ENCODE results near the gene JTB.
A peak's percentile ranks its signal among the peaks of the same experiment; 100 is the strongest.

Gene JTB

GRCh38 chr1:153976819-153977249, 640 bp downstream of the JTB start:
- no peak for DNase-seq (ENCODE audit: low read depth)
- H3K4me3 ChIP-seq (ENCODE audit: low read depth, low read length): peak overlapping the region; percentile 83
- TF ChIP-seq CTCF (IDR thresholded peaks at IDR 0.05; ENCODE audit: control insufficient read depth, extremely low read depth, insufficient read depth): no peak

GRCh38 chr1:153973525-153973924, 3.9 kb downstream of the JTB start:
- DNase-seq (ENCODE audit: low read depth): no peak

GRCh38 chr1:153973071-153973470, 4.4 kb downstream of the JTB start:
- no peak for DNase-seq (ENCODE audit: low read depth)
- TF ChIP-seq CTCF (IDR thresholded peaks at IDR 0.05; ENCODE audit: control insufficient read depth, extremely low read depth, insufficient read depth): no peak

More at GRCh38 chr1:153973525-153973924, 3.9 kb downstream of the JTB start:
- no peak overlapping the region for H3K4me3 ChIP-seq (ENCODE audit: low read depth, low read length)
- no peak for TF ChIP-seq CTCF (IDR thresholded peaks at IDR 0.05; ENCODE audit: control insufficient read depth, extremely low read depth, insufficient read depth)

DNA sequence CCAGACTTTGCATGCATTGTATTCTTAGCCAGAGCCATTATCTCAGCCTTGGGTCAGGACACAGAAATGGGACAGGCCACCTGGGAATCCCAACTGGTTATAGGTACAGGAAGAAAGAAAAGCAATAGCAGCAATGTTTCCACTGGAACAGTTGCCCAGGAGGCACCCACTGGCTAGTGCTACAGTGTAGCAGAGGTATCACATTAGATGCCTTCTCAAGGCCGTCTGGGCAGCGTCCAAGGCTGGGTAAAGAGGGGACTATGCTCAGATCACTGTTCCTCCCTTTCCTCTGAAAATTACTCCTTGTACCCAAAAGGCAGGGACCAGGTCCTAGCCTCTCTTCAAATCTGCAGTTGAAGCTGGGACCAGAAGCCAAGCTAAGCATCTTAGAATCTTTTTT, 7.1 kb downstream of the JTB start:
- no peak for DNase-seq (ENCODE audit: low read depth)
- no peak for TF ChIP-seq CTCF (IDR thresholded peaks at IDR 0.05; ENCODE audit: control insufficient read depth, extremely low read depth, insufficient read depth)
- no peak overlapping the region for H3K4me3 ChIP-seq (ENCODE audit: low read depth, low read length)

More at GRCh38 chr1:153973071-153973470, 4.4 kb downstream of the JTB start:
- H3K4me3 ChIP-seq (ENCODE audit: low read depth, low read length): no peak overlapping the region

- TF ChIP-seq CTCF (IDR thresholded peaks at IDR 0.05; ENCODE audit: control insufficient read depth, extremely low read depth, insufficient read depth): no peak
- no peak for DNase-seq (ENCODE audit: low read depth)
- H3K4me3 ChIP-seq (ENCODE audit: low read depth, low read length): peak overlapping the region; percentile 97
Measured at GRCh38 chr1:153968972-153969371, 8.5 kb downstream of the JTB start.

DNA sequence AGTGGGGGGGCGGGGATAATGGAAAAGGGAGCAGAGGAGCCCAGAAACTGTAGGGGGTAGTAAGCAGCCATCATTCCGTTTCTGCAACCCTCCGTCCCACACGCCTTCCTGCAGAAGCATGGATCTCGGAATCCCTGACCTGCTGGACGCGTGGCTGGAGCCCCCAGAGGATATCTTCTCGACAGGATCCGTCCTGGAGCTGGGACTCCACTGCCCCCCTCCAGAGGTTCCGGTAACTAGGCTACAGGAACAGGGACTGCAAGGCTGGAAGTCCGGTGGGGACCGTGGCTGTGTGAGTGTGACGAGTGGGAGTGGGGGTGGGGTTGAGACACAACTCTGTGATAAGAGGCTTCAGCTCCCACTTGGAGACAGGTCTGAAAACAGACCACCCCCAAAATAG, 9.1 kb downstream of the JTB start:
- H3K4me3 ChIP-seq (ENCODE audit: low read depth, low read length): peak overlapping the region; percentile 97
- no peak for DNase-seq (ENCODE audit: low read depth)
- no peak for TF ChIP-seq CTCF (IDR thresholded peaks at IDR 0.05; ENCODE audit: control insufficient read depth, extremely low read depth, insufficient read depth)

GRCh38 chr1:153968000-153968363, 9.5 kb downstream of the JTB start:
- peak overlapping the region; percentile 97 for H3K4me3 ChIP-seq (ENCODE audit: low read depth, low read length)
- no peak for DNase-seq (ENCODE audit: low read depth)
- no peak for TF ChIP-seq CTCF (IDR thresholded peaks at IDR 0.05; ENCODE audit: control insufficient read depth, extremely low read depth, insufficient read depth)
